NCI-H510A (cell line): Measurements from ENCODE around the gene NCAPD3.
A peak's percentile ranks its signal among the peaks of the same experiment; 100 is the strongest.
"Not testable (repeated sequence)": the region's sequence is repeated elsewhere in the genome, so short reads cannot be mapped to it uniquely, and the experiment has no call there.

Experiments used
- DNase-seq: peaks from one replicate; lab custom pipeline; 2025; lab: John Stamatoyannopoulos, UW

Gene NCAPD3

GRCh38 chr11:134226806-134227325, 3.1 kb upstream of the NCAPD3 start:
- no peak for DNase-seq

GRCh38 chr11:134224710-134225664, 1.2 kb upstream of the NCAPD3 start:
- DNase-seq = peak; percentile 34

- no peak for DNase-seq
Measured at GRCh38 chr11:134223121-134223520, 646 bp downstream of the NCAPD3 start.

- DNase-seq = no peak
Measured at GRCh38 chr11:134216816-134217215, 7.0 kb downstream of the NCAPD3 start.

GRCh38 chr11:134215836-134216235, 7.9 kb downstream of the NCAPD3 start:
- no peak for DNase-seq

- DNase-seq = no peak
Measured at GRCh38 chr11:134207538-134208239, 16.1 kb downstream of the NCAPD3 start.

- DNase-seq = no peak
Measured at GRCh38 chr11:134206185-134206584, 17.6 kb downstream of the NCAPD3 start.

- DNase-seq = no peak
Measured at GRCh38 chr11:134205729-134206128, 18.0 kb downstream of the NCAPD3 start.

- DNase-seq = no peak
Measured at GRCh38 chr11:134202661-134203060, 21.1 kb downstream of the NCAPD3 start.

GRCh38 chr11:134200688-134201087, 23.1 kb downstream of the NCAPD3 start:
- DNase-seq = no peak

- DNase-seq = no peak
Measured at GRCh38 chr11:134199531-134199930, 24.2 kb downstream of the NCAPD3 start.

- no peak for DNase-seq
Measured at GRCh38 chr11:134196756-134197155, 27.0 kb downstream of the NCAPD3 start.

GRCh38 chr11:134188092-134188491, 35.7 kb downstream of the NCAPD3 start:
- DNase-seq = not testable (repeated sequence)

- DNase-seq = no peak
Measured at GRCh38 chr11:134181707-134182106, 42.1 kb downstream of the NCAPD3 start.

- no peak for DNase-seq
Measured at GRCh38 chr11:134178032-134178674, 45.6 kb downstream of the NCAPD3 start.

- DNase-seq = no peak
Measured at GRCh38 chr11:134176284-134176683, 47.5 kb downstream of the NCAPD3 start.

- no peak for DNase-seq
Measured at GRCh38 chr11:134173296-134173695, 50.5 kb downstream of the NCAPD3 start.

GRCh38 chr11:134171951-134172350, 51.8 kb downstream of the NCAPD3 start:
- DNase-seq = no peak

GRCh38 chr11:134170919-134171281, 52.9 kb downstream of the NCAPD3 start:
- no peak for DNase-seq

- DNase-seq = no peak
Measured at GRCh38 chr11:134170177-134170918, 53.4 kb downstream of the NCAPD3 start.

GRCh38 chr11:134164490-134165370, 59.0 kb downstream of the NCAPD3 start:
- peak; percentile 61 for DNase-seq
